ENCODE results near the gene TOM1L2.

DNA sequence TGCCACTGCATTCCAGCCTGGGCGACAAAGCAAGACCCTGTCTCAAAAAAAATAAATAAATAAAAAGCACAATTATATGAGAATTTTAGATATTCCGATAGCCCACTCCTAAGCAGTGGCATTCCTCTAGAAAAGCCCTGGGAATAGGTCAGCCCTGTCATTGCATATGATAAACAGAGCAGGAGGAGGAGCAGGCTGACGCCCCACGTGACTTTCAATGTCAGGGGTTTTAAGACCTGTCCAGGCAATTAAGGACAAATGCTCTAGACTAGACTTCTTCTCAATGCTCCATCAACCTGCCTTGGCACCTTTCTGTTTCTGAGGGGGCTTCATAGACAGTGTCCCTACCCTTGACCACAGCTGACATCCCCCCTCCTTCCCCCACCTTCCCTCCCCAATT lies 7.5 kb downstream of the TOM1L2 start:
- TF ChIP-seq, protein P1, sequence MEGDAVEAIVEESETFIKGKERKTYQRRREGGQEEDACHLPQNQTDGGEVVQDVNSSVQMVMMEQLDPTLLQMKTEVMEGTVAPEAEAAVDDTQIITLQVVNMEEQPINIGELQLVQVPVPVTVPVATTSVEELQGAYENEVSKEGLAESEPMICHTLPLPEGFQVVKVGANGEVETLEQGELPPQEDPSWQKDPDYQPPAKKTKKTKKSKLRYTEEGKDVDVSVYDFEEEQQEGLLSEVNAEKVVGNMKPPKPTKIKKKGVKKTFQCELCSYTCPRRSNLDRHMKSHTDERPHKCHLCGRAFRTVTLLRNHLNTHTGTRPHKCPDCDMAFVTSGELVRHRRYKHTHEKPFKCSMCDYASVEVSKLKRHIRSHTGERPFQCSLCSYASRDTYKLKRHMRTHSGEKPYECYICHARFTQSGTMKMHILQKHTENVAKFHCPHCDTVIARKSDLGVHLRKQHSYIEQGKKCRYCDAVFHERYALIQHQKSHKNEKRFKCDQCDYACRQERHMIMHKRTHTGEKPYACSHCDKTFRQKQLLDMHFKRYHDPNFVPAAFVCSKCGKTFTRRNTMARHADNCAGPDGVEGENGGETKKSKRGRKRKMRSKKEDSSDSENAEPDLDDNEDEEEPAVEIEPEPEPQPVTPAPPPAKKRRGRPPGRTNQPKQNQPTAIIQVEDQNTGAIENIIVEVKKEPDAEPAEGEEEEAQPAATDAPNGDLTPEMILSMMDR (IDR thresholded peaks at IDR 0.05), result no peak
- TF ChIP-seq ZFX (IDR thresholded peaks at IDR 0.05; ENCODE audit: borderline replicate concordance), result no peak

Measured in 22Rv1 (cell line).